ENCODE measurements around the gene PLEK2.
A peak's percentile ranks its signal among the peaks of the same experiment; 100 is the strongest.

The PLEK2 gene

DNA sequence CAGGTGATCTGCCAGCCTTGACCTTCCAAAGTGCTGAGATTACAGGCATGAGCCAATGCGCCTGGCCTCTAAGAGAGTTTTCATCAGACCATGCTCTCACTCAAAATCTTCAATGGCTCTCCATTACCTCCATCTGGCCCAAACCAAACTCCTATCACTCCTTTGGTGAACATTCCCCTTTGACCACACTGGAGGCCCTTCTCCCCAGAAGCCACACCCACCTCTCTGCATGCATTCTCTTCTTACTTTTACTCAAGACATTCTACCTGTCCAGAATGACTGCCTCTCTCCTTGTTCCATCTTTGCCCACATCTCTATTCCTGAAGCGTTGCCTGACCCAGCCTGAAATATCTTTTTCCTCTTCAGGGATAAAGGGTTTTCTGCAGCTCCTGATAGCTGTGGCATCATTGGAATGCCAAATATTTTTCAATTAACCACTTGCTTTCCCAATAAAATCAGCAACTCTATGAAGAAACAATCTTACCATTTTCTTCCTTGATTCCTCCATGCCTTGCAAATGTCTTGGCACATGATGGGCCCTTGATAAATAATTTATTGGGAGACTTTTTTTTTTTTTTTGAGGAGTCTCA, 15.5 kb downstream of the PLEK2 start:
- no peak for DNase-seq

DNA sequence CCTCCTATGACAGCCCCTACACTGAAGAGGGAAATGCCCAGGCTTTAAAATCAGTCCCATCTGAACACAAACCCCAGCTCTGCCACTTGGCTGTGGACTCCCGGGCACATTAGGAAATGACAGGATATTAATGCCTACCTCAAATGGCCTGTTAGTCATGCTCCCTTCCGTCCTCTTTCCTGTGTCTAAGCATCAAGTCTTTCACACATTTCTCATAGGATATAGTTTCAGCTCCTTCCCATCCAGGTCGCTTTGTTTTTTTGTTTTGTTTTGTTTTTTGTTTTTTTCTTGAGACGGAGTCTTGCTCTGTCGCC, 16.1 kb downstream of the PLEK2 start:
- no peak for DNase-seq

- no peak for DNase-seq
Observed at GRCh38 chr14:67395086-67395875, 16.7 kb downstream of the PLEK2 start.

- DNase-seq, result no peak
Observed at GRCh38 chr14:67393689-67394088, 18.3 kb downstream of the PLEK2 start.

- no peak for DNase-seq
Observed at GRCh38 chr14:67392800-67393199, 19.2 kb downstream of the PLEK2 start.

DNA sequence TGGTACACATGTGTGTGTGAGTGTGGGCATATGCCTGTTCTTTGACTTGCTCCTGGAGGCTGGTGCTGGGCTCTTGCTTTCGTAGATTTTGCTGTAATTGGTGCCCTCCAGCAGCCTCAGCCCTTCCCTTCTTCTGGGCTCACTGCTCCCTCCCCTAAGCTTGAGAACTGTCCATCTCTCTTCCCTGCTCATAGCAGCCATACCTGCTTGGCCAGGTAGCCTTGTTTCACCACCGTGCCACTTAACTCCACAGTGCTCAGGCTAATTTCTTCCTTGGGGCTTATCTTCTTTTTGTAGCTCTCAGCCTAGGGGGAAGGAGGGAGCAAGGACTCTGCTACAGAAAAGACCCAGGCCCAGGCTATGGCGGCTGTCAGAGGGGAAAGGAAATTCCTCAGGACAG, 19.8 kb downstream of the PLEK2 start:
- no peak for DNase-seq

- no peak for DNase-seq
Observed at GRCh38 chr14:67391268-67391667, 20.7 kb downstream of the PLEK2 start.

DNA sequence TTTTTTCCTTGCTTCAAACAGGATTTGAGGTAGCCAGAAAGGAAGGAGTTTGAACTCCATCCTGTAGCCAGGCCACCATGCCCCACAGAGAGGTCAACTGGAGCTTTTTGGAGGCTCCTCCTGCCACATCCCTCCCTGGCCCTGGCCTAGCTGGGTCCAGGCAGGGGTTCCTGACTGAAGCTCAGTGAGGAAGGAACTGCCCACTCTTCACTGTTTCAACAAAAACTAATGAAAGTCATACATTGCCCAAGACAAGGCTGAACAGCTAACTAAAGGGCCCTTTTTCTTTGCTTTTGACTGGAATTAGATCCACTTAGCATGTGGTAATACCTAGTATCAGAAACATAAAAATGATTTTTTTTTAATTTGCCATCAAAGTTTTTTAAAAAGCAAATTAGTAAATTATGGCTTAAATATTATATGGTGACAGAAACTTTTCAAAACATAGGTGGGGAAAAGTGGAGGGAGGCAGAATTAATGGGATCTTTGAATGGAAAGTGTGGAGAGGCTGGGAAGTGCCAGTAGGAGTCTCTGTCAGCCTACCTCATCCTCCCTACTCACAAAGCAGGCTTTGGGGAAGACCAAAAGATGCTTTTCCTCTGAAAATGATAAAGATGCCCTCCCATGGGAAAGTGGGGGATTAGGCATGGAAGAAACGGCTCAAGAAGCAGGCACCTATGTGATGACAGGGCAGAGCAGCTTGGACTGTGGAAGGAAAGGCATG, 22.0 kb downstream of the PLEK2 start:
- no peak for DNase-seq

DNA sequence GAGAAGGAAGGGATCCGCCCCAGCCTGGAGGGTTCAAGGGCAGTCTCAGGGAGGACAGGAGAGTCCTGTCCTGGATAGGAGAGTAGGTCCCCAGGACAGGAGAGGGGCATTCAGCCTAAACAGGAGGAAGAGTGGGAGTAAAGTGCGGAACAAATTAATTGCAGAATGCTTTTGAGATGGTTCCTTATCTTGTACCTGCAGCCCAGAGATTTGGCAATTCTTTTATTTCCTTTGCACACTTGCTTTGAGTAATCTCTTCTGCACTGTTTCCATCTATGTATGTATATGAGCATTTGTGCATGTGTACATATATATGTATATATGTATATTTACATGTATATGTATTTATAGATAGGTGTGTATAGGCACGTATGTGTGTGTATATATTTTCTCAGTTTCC, 22.7 kb downstream of the PLEK2 start:
- DNase-seq, result no peak

DNA sequence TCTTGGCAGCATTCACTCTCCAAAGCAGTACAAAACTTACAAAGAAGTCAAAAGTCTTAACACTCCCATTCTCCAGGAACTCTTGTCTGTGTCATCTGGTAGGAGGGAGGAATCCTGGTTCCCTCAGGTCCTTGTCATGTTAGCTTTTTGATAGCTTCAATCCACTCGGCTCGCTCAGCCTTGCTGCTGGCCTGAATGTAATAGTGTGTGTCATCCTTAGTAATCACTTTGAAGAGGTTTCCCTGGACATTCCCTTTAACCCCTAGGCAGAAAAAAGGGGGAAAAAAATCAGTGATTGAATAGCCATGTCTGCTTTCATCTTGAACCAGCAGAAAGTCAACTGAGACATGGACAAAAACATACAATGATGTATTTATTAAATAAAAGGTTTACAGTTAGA, 24.8 kb downstream of the PLEK2 start:
- no peak for DNase-seq

DNA sequence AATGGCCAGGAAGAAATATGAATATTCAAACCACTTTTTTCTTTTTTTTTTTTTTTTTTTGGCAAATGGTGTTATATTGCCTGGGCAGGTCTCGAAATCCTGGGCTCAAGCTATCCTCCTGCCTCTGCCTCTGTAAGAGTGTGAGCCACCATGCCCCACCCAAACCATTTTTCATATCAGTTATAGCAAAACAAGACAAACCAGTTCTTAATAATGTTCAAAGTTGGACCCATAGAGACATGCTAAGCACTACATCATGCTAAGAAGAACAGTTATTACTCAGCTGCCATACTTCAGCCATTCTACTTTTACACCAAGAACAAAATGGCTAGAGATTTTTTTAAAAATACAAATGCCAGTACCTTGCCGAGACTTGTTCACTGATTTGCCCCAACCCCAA, 26.3 kb downstream of the PLEK2 start:
- DNase-seq, result no peak

DNA sequence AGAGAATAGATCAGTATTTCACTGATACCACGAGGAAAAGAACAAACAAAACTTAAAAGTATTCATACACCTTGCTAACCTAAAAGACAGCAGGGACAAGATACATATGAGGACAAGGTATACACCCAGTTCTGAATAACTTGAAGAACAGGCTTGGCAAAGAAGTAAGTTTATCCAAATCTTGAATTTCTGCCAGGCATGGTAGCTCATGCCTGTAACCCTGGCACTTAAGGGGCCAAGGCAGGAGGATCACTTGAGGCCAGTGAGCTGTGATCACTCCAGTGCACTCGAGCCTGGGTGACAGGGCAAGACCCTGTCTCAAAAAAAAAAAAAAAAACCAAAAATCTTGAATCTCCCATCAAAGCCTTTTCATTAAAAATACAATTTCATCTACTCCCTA, 26.8 kb downstream of the PLEK2 start:
- no peak for DNase-seq

GRCh38 chr14:67377916-67378315, 34.0 kb downstream of the PLEK2 start:
- no peak for DNase-seq

GRCh38 chr14:67373347-67373746, 38.6 kb downstream of the PLEK2 start:
- no peak for DNase-seq

GRCh38 chr14:67372833-67373232, 39.1 kb downstream of the PLEK2 start:
- DNase-seq, result no peak

DNA sequence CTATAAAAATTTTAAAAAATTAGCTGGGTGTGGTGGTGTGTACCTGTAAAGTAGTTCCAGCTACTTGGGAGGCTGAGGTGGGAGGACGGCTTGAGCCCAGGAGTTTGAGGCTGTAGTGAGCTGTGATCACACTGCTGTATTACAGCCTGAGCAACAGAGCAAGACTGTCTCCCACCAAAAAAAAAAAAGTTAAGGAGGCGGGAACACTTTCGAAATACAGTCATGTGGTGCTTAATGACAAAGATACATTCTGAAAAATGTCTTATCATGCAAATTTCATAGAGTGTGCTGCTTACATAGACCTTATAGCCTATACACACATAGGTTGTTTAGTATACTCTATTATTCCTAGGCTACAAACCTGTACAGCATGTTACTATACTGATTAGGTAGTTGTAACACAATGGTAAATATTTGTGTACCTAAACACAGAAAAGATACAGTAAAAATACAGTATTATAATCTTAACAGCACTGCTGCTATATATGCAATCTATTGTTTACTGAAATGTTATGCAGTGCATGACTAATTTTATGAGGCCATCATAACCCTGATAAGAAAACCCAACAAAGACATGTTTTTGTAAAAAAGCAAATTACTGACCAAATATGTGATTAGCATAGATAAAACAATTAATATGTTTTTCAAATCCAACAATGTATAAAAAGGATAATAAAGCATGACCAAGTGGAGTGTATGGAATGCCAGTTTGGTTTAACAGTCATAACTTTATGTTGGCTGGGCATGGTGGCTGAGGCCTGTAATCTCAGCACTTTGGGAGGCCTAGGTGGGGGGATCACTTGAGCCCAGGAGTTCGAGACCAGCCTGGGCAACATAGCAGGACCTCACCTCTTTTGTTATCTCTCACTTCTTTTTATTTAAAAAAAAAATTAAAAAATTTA, 40.5 kb downstream of the PLEK2 start:
- DNase-seq, result no peak

- no peak for DNase-seq
Observed at GRCh38 chr14:67370830-67371229, 41.1 kb downstream of the PLEK2 start.

DNA sequence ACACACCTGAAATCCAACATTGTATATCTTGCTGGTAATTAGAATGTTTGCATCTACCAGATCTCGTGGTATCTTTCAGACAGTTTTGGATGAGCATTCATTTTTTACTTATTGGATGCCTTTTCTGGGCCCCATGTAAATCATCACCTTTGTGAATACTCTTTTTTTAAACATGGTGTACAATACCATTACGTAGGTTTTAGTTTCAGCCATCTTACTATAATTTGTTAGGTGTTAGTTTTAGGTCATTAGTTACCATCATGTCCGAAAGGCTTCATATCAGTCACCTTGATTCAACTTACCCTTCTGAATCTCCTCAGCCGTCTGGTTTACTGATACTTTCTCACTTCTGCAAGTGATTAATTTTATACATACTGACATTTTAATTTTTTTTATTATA, 46.5 kb downstream of the PLEK2 start:
- no peak for DNase-seq

GRCh38 chr14:67360470-67361206, 51.3 kb downstream of the PLEK2 start:
- peak; percentile 49 for DNase-seq

GRCh38 chr14:67359775-67360469, 52.0 kb downstream of the PLEK2 start, which contains the start of the genes ATP6V1D and EIF2S1:
ATP6V1D (minus strand) TSS chr14:67359804; CDS start chr14:67359698, 106 bp downstream.
EIF2S1 (plus strand) TSS chr14:67360328; CDS start chr14:67364768, 4,440 bp downstream.
- peak; percentile 99 for DNase-seq

- peak; percentile 12 for DNase-seq
Observed at GRCh38 chr14:67358924-67359774, 52.8 kb downstream of the PLEK2 start.
